ENCODE data around the gene PHC2. TPM values are rescaled to one million over a fixed set of nuclear protein-coding genes. Genes with fewer than 3 reads are reported as not detected.

The PHC2 gene
- total and polyA plus RNA-seq, 4 donors = 79.9 to 311 (median 121) TPM

GRCh38 chr1:33397125-33397506 is 33.8 kb downstream of the PHC2 start:
- ATAC-seq (ENCODE audit: insufficient read depth, low FRiP score) (no peak), DNase-seq (no peak)
- WGBS, 2 donors = 68 to 80% methylated on average over 2 of the region's 2 CpGs

DNA sequence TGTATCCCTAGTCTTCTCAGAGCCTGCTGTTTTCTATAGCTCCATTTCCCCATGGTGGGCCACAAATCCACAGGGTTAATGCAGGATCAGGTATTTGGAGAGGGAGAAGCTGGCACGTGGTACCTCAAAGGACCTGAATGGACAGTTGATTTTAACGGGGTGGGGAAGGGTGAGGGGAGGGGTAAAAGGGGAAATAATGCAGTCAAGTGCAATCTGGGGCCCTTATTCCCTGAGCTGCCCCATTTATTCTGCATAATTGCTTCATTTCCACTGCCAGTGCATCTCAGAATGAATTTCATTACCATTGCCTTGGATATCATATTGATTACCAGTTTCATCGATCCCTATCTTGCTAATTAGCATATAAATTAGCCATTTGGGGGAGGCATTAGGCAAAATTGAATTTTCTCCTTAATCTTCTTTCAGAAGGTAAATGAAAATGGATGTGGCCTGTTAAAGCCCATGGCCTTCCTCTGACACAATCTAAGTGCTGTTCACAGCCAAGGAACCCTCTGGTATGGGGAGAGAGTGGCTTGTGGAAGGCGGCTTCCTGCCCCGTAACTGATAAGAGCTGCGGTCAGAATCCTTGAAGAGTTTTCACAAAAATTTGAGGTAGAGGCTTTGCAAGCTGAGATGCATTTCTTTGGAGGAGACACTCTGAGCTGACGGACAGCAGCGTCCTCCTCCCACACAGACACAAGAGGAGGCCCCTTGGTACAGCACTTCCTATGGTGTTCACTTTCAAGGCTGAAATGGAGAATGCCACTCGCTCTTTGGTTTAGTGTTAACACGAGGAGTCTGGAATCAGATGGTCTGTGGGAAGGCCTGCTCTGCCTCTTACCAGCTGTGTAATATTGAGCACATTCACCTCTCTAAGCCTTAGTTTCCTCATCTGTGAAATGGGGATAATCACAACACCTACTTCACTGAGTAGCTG is 34.4 kb downstream of the PHC2 start:
- ATAC-seq (ENCODE audit: insufficient read depth, low FRiP score) (no peak), DNase-seq (no peak)
- WGBS, 2 donors = 24 to 41% methylated on average over 10 of the region's 10 CpGs
- Histone ChIP-seq H3K36me3 (ENCODE audit: control insufficient read depth in 4 of 4, insufficient read depth in 4 of 4, low read length in 4 of 4) (no peaks in the 10 kb centered on the region), H3K4me1 (ENCODE audit: control insufficient read depth in 5 of 5, insufficient read depth in 5 of 5, low read length in 5 of 5) (peaks cover 2 to 21% (median 5%) of the 10 kb centered on the region in 5 donors), H3K27me3 (ENCODE audit: control insufficient read depth in 3 of 3, insufficient read depth in 3 of 3, low read length in 2 of 3) (no peaks in the 10 kb centered on the region), H3K27ac (ENCODE audit: low read depth in 1 of 2, low read length in 1 of 2) (peak overlapping the region in 1 of 2 donors; percentile 32), H3K9me3 (ENCODE audit: control insufficient read depth in 4 of 4, insufficient read depth in 3 of 4, low read length in 3 of 4) (no peaks in the 10 kb centered on the region), H3K4me3 (no peak overlapping the region), H3K9ac (ENCODE audit: insufficient read depth in 1 of 2, low read length in 2 of 2) (no peak overlapping the region)
- TF ChIP-seq, protein P1, sequence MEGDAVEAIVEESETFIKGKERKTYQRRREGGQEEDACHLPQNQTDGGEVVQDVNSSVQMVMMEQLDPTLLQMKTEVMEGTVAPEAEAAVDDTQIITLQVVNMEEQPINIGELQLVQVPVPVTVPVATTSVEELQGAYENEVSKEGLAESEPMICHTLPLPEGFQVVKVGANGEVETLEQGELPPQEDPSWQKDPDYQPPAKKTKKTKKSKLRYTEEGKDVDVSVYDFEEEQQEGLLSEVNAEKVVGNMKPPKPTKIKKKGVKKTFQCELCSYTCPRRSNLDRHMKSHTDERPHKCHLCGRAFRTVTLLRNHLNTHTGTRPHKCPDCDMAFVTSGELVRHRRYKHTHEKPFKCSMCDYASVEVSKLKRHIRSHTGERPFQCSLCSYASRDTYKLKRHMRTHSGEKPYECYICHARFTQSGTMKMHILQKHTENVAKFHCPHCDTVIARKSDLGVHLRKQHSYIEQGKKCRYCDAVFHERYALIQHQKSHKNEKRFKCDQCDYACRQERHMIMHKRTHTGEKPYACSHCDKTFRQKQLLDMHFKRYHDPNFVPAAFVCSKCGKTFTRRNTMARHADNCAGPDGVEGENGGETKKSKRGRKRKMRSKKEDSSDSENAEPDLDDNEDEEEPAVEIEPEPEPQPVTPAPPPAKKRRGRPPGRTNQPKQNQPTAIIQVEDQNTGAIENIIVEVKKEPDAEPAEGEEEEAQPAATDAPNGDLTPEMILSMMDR (IDR thresholded peaks at IDR 0.05; ENCODE audit: control extremely low read depth, extremely low read depth) = no peak

More at GRCh38 chr1:33397125-33397506, 33.8 kb downstream of the PHC2 start:
- TF ChIP-seq, protein P1 (IDR thresholded peaks at IDR 0.05; ENCODE audit: control extremely low read depth, extremely low read depth) = no peak
- Histone ChIP-seq H3K4me1 (ENCODE audit: control insufficient read depth in 5 of 5, insufficient read depth in 5 of 5, low read length in 5 of 5) (peaks cover 1 to 21% (median 4%) of the 10 kb centered on the region in 5 donors), H3K27ac (ENCODE audit: low read depth in 1 of 2, low read length in 1 of 2) (peak overlapping the region in 1 of 2 donors; percentile 32), H3K27me3 (ENCODE audit: control insufficient read depth in 3 of 3, insufficient read depth in 3 of 3, low read length in 2 of 3) (no peaks in the 10 kb centered on the region), H3K9ac (ENCODE audit: insufficient read depth in 1 of 2, low read length in 2 of 2) (no peak overlapping the region), H3K4me3 (no peak overlapping the region), H3K9me3 (ENCODE audit: control insufficient read depth in 4 of 4, insufficient read depth in 3 of 4, low read length in 3 of 4) (no peaks in the 10 kb centered on the region), H3K36me3 (ENCODE audit: control insufficient read depth in 4 of 4, insufficient read depth in 4 of 4, low read length in 4 of 4) (no peaks in the 10 kb centered on the region)

DNA sequence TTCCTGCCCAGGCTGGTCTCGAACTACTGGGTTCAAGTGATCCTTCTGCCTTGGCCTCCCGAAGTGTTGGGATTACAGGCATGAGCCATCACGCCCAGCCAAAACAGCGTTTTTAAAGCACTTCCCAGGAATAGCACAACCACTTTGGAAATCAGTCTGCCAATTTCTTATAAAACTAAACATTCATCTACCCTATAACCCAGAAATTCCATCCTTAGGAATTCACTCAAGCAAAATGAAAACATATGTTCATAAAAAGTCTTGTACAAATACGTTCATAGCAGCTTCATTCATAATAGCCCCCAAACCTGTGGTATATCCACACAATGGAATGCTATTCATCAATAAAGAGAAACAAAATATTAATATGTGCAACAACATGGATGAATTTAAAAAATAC is 36.1 kb downstream of the PHC2 start:
- no peak overlapping the region for H3K9ac ChIP-seq (ENCODE audit: insufficient read depth in 1 of 2, low read length in 2 of 2)
- no peak overlapping the region for H3K27ac ChIP-seq (ENCODE audit: low read depth in 1 of 2, low read length in 1 of 2)
- DNase-seq (no peak), ATAC-seq (ENCODE audit: insufficient read depth, low FRiP score) (no peak)
- H3K9me3 ChIP-seq (ENCODE audit: control insufficient read depth in 4 of 4, insufficient read depth in 3 of 4, low read length in 3 of 4) = no peaks in the 10 kb centered on the region
- 78 to 80% methylated on average over 5 of the region's 5 CpGs for WGBS, 2 donors
- H3K4me1 ChIP-seq (ENCODE audit: control insufficient read depth in 5 of 5, insufficient read depth in 5 of 5, low read length in 5 of 5) = peaks cover 2 to 21% (median 5%) of the 10 kb centered on the region in 5 donors
- H3K4me3 ChIP-seq = no peak overlapping the region
- TF ChIP-seq, protein P1 (IDR thresholded peaks at IDR 0.05; ENCODE audit: control extremely low read depth, extremely low read depth) = no peak
- H3K27me3 ChIP-seq (ENCODE audit: control insufficient read depth in 3 of 3, insufficient read depth in 3 of 3, low read length in 2 of 3) = no peaks in the 10 kb centered on the region
- H3K36me3 ChIP-seq (ENCODE audit: control insufficient read depth in 4 of 4, insufficient read depth in 4 of 4, low read length in 4 of 4) = no peaks in the 10 kb centered on the region

Measured in lung (tissue), 12 donors.